ENCODE data around the gene IGIP.

Gene IGIP

GRCh38 chr5:140111011-140111858 lies 14.5 kb upstream of the IGIP start:
- in situ Hi-C loops (cut with MboI; ENCODE audit: low sequenced_read_pairs) = no loop called here

GRCh38 chr5:140111859-140112551 lies 13.7 kb upstream of the IGIP start:
- in situ Hi-C loops (cut with MboI; ENCODE audit: low sequenced_read_pairs) = no loop called here

GRCh38 chr5:140112685-140113179 lies 13.0 kb upstream of the IGIP start:
- in situ Hi-C loops (cut with MboI; ENCODE audit: low sequenced_read_pairs) = no loop called here

- in situ Hi-C loops (cut with MboI; ENCODE audit: low sequenced_read_pairs) = no loop called here
Observed at GRCh38 chr5:140113180-140113698, 12.5 kb upstream of the IGIP start.

- in situ Hi-C loops (cut with MboI; ENCODE audit: low sequenced_read_pairs) = no loop called here
Observed at GRCh38 chr5:140113699-140114263, 12.0 kb upstream of the IGIP start, which contains the start of gene PURA. TSS of gene PURA (plus strand) at chr5:140114109. CDS start at chr5:140114182, 73 bp downstream.

- in situ Hi-C loops (cut with MboI; ENCODE audit: low sequenced_read_pairs) = no loop called here
Observed at GRCh38 chr5:140114341-140115185, 11.2 kb upstream of the IGIP start.

- in situ Hi-C loops (cut with MboI; ENCODE audit: low sequenced_read_pairs) = no loop called here
Observed at GRCh38 chr5:140115186-140115500, 10.6 kb upstream of the IGIP start.

GRCh38 chr5:140116716-140117115 lies 9.0 kb upstream of the IGIP start:
- in situ Hi-C loops (cut with MboI; ENCODE audit: low sequenced_read_pairs) = no loop called here

- in situ Hi-C loops (cut with MboI; ENCODE audit: low sequenced_read_pairs) = no loop called here
Observed at GRCh38 chr5:140117523-140117922, 8.2 kb upstream of the IGIP start.

- in situ Hi-C loops (cut with MboI; ENCODE audit: low sequenced_read_pairs) = no loop called here
Observed at GRCh38 chr5:140118302-140118936, 7.3 kb upstream of the IGIP start.

GRCh38 chr5:140126315-140127012 lies 727 bp downstream of the IGIP start:
- in situ Hi-C loops (cut with MboI; ENCODE audit: low sequenced_read_pairs) = no loop called here

GRCh38 chr5:140128376-140128775 lies 2.6 kb downstream of the IGIP start:
- in situ Hi-C loops (cut with MboI; ENCODE audit: low sequenced_read_pairs) = no loop called here

- in situ Hi-C loops (cut with MboI; ENCODE audit: low sequenced_read_pairs) = no loop called here
Observed at GRCh38 chr5:140130949-140131733, 5.4 kb downstream of the IGIP start.

- in situ Hi-C loops (cut with MboI; ENCODE audit: low sequenced_read_pairs) = no loop called here
Observed at GRCh38 chr5:140131967-140132409, 6.3 kb downstream of the IGIP start.

- in situ Hi-C loops (cut with MboI; ENCODE audit: low sequenced_read_pairs) = no loop called here
Observed at GRCh38 chr5:140133514-140134167, 7.9 kb downstream of the IGIP start.

GRCh38 chr5:140134277-140134935 lies 8.7 kb downstream of the IGIP start:
- in situ Hi-C loops (cut with MboI; ENCODE audit: low sequenced_read_pairs) = no loop called here

GRCh38 chr5:140135127-140135526 lies 9.4 kb downstream of the IGIP start:
- in situ Hi-C loops (cut with MboI; ENCODE audit: low sequenced_read_pairs) = no loop called here

- in situ Hi-C loops (cut with MboI; ENCODE audit: low sequenced_read_pairs) = no loop called here
Observed at GRCh38 chr5:140136624-140137023, 10.9 kb downstream of the IGIP start.
